Umbilical cord (tissue), 2 donors: ENCODE data around the gene GTF2F1. TPM values are rescaled to one million over a fixed set of nuclear protein-coding genes. Genes with fewer than 3 reads are reported as not detected.
"Not testable (repeated sequence)": the region's sequence is repeated elsewhere in the genome, so short reads cannot be mapped to it uniquely, and the experiment has no call there.

ENCODE experiments used
- DNase-seq: peaks from one replicate; pipeline ENCODE4 v3.0.0-alpha.2; 2015; ENCODE audit warnings: low spot score
- total RNA-seq: library from RNA; depleted of rRNA; stranded (reverse); fragments of >200 nt; gene quantifications from one replicate; pipeline ENCODE4 v1.2.3, GENCODE V29; 2014; ENCODE audit warnings: low replicate concordance; ENCODE audit not compliant: insufficient read depth

GTF2F1 gene
- total RNA-seq, 1 donor from 2014 or later: 29.4 TPM

GRCh38 chr19:6417713-6418561 is 25.0 kb upstream of the GTF2F1 start:
- no peak for DNase-seq

GRCh38 chr19:6416658-6417405 is 23.9 kb upstream of the GTF2F1 start:
- DNase-seq: no peak

- no peak for DNase-seq
Observed at GRCh38 chr19:6415591-6416190, 22.7 kb upstream of the GTF2F1 start.

- DNase-seq: no peak
Observed at GRCh38 chr19:6414793-6415590, 22.0 kb upstream of the GTF2F1 start.

GRCh38 chr19:6413721-6414643 is 21.0 kb upstream of the GTF2F1 start:
- DNase-seq: no peak

GRCh38 chr19:6413291-6413690 is 20.3 kb upstream of the GTF2F1 start:
- DNase-seq: no peak

GRCh38 chr19:6412447-6413091 is 19.6 kb upstream of the GTF2F1 start:
- no peak for DNase-seq

- no peak for DNase-seq
Observed at GRCh38 chr19:6412061-6412446, 19.1 kb upstream of the GTF2F1 start.

- no peak for DNase-seq
Observed at GRCh38 chr19:6409346-6409745, 16.4 kb upstream of the GTF2F1 start.

- DNase-seq: no peak
Observed at GRCh38 chr19:6406401-6406800, 13.4 kb upstream of the GTF2F1 start.

GRCh38 chr19:6402837-6403608 is 10.1 kb upstream of the GTF2F1 start:
- DNase-seq: peak; percentile 91

- DNase-seq: no peak
Observed at GRCh38 chr19:6402058-6402457, 9.1 kb upstream of the GTF2F1 start.

GRCh38 chr19:6400062-6400944 is 7.3 kb upstream of the GTF2F1 start:
- DNase-seq: not testable (repeated sequence)

- DNase-seq: no peak
Observed at GRCh38 chr19:6396305-6396704, 3.3 kb upstream of the GTF2F1 start.

GRCh38 chr19:6394831-6395230 is 1.9 kb upstream of the GTF2F1 start:
- no peak for DNase-seq

- DNase-seq: no peak
Observed at GRCh38 chr19:6393983-6394412, 1.0 kb upstream of the GTF2F1 start.

GRCh38 chr19:6392221-6393073 is 517 bp downstream of the GTF2F1 start:
- no peak for DNase-seq
